Activated B cell treated with CpG ODN at 0.5 μM for 24 hours (primary cell): ENCODE results near the gene GRAMD1C. TPM values are rescaled to one million over a fixed set of nuclear protein-coding genes. Genes with fewer than 3 reads are reported as not detected.

Experiments used
- ATAC-seq: fragments of 200-7000 bp; cut with Tn5 transposase; one replicate; pipeline ENCODE4 v1.10.0; 2021; ENCODE audit warnings: low read depth, mild to moderate bottlenecking, moderate library complexity
- CTCF ChIA-PET: fragments of 350-600 bp; sonication (Branson Sonifier 250); formaldehyde crosslinking; loops from one replicate; lab custom pipeline; 2021; ENCODE audit warnings: antibody characterized with exemption; lab: Charles Lee
- POLR2A ChIA-PET: fragments of 350-600 bp; sonication (Branson Sonifier 250); formaldehyde crosslinking; loops from one replicate; lab custom pipeline; 2021; ENCODE audit warnings: antibody characterized with exemption; lab: Charles Lee
- DNase-seq: peaks from one replicate; pipeline ENCODE4 v3.0.0; 2022
- H3K27ac Mint-ChIP-seq: one replicate; pipeline ENCODE4 v1.8.0; 2020; ENCODE audit warnings: mixed read lengths
- H3K27me3 Mint-ChIP-seq: one replicate; pipeline ENCODE4 v1.8.0; 2021; ENCODE audit warnings: mixed read lengths
- H3K36me3 Mint-ChIP-seq: one replicate; pipeline ENCODE4 v1.8.0; 2021; ENCODE audit warnings: low read depth, mixed read lengths
- H3K4me1 Mint-ChIP-seq: one replicate; pipeline ENCODE4 v1.8.0; 2021; ENCODE audit warnings: mixed read lengths
- H3K4me3 Mint-ChIP-seq: one replicate; pipeline ENCODE4 v1.8.0; 2020; ENCODE audit warnings: mild to moderate bottlenecking, mixed read lengths
- H3K9me3 Mint-ChIP-seq: one replicate; pipeline ENCODE4 v1.8.0; 2020; ENCODE audit warnings: mixed read lengths
- CTCF ChIP-seq: fragments of 200-600 bp; IDR thresholded peaks from one replicate; pipeline ENCODE4 v1.8.0; 2022; ENCODE audit warnings: antibody characterized with exemption, mild to moderate bottlenecking
- intact Hi-C: fragments of 100-400 bp; cut with micrococcal nuclease; formaldehyde crosslinking; loops from one replicate; pipeline ENCODE4 v1.15.1; 2024
- total RNA-seq: library from RNA; stranded (reverse); gene quantifications from 2 replicates; pipeline ENCODE4 v1.2.3, GENCODE V29; 2022

The GRAMD1C gene
- total RNA-seq, 1 donor from 2014 or later, result 12.2 TPM

GRCh38 chr3:113802795-113803455 is 35.7 kb upstream of the GRAMD1C start:
- peak; percentile 58 for ATAC-seq
- ChIA-PET POLR2A (interaction anchor here (0.8 to 1.8 kb wide), 7 partner anchors 12 to 114 kb away, joined by 3 to 6 read pairs (median 3); partner anchors contain the start of genes ATP6V1A and NAA50), CTCF (interaction anchor here (1.0 to 1.2 kb wide), 2 partner anchors 36 to 60 kb away, joined by 3 to 4 read pairs; partner anchors contain the start of gene GRAMD1C)
- peak overlapping the region; percentile 1 for H3K4me3 Mint-ChIP-seq
- intact Hi-C loops, result loop anchor here (2.0 kb wide), 2 partner anchors 14 to 22 kb away; no protein-coding TSS in a partner anchor
- peak overlapping the region; percentile 65 for H3K27ac Mint-ChIP-seq
- no peak for TF ChIP-seq CTCF
- H3K36me3 Mint-ChIP-seq, result peaks cover 71% of the 10 kb centered on the region
- no peak for DNase-seq
- H3K27me3 Mint-ChIP-seq, result no peaks in the 10 kb centered on the region
- peaks cover 25% of the 10 kb centered on the region for H3K4me1 Mint-ChIP-seq
- no peaks in the 10 kb centered on the region for H3K9me3 Mint-ChIP-seq

DNA sequence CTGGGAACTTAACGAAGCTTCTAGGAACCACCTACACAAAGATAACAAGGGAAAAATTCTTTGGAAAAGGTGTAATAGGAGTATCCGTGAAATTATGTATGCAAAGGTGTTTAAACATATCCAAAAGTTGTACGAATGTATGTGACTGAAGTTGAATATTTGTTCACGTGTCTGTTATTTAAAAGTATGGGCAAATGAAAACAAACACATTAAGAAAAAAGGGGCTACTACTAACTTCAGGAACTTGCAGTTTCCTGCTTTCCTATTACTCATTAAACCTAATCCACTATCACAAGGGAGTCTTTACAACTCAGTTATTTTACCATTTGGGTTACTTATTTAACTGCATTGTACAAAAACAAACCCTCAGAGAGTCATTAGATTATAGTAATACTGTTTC is 33.9 kb upstream of the GRAMD1C start:
- Mint-ChIP-seq H3K27ac (no peak overlapping the region), H3K4me1 (peaks cover 25% of the 10 kb centered on the region), H3K4me3 (no peak overlapping the region), H3K36me3 (peaks cover 70% of the 10 kb centered on the region), H3K27me3 (no peaks in the 10 kb centered on the region), H3K9me3 (no peaks in the 10 kb centered on the region)
- ATAC-seq (no peak), DNase-seq (no peak)
- CTCF ChIA-PET, result no interaction called here
- intact Hi-C loops, result no loop called here
- POLR2A ChIA-PET, result interaction anchor here (0.7 kb wide), 1 partner anchor 17 kb away, joined by 3 read pairs; no protein-coding TSS in a partner anchor
- no peak for TF ChIP-seq CTCF

DNA sequence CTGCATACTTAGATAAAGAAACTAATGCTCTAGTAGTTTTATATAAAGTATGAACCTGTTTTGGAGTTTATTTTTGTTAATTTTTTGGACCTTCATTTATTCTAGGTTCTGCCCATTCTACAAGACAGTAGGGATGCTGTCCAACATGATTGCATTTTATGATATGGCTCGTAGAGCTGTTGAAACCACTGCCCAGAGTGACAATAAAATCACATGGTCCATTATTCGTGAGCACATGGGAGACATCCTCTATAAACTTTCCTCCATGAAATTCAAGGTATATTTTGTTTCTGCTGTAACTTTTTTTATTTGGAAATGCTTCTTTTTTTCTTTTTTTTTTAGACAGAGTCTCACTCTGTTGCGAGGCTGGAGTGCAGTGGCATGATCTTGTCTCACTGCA is 33.3 kb upstream of the GRAMD1C start:
- ATAC-seq, result no peak
- H3K27ac Mint-ChIP-seq, result no peak overlapping the region
- no peak for DNase-seq
- no peaks in the 10 kb centered on the region for H3K9me3 Mint-ChIP-seq
- intact Hi-C loops, result no loop called here
- TF ChIP-seq CTCF, result no peak
- ChIA-PET POLR2A (interaction anchor here (0.7 kb wide), 1 partner anchor 16 kb away, joined by 3 read pairs; no protein-coding TSS in a partner anchor), CTCF (no interaction called here)
- peaks cover 71% of the 10 kb centered on the region for H3K36me3 Mint-ChIP-seq
- H3K4me1 Mint-ChIP-seq, result peaks cover 25% of the 10 kb centered on the region
- H3K27me3 Mint-ChIP-seq, result no peaks in the 10 kb centered on the region
- no peak overlapping the region for H3K4me3 Mint-ChIP-seq

GRCh38 chr3:113812854-113813253 is 25.7 kb upstream of the GRAMD1C start:
- POLR2A ChIA-PET, result interaction anchor here (1.4 kb wide), 1 partner anchor 67 kb away, joined by 4 read pairs; the partner anchor contains the start of genes ATP6V1A and NAA50
- Mint-ChIP-seq H3K9me3 (no peaks in the 10 kb centered on the region), H3K36me3 (peaks cover 40% of the 10 kb centered on the region), H3K4me1 (no peaks in the 10 kb centered on the region), H3K4me3 (no peak overlapping the region), H3K27ac (no peak overlapping the region), H3K27me3 (no peaks in the 10 kb centered on the region)
- ATAC-seq (no peak), DNase-seq (no peak)
- intact Hi-C loops, result no loop called here
- no peak for TF ChIP-seq CTCF
- CTCF ChIA-PET, result no interaction called here

DNA sequence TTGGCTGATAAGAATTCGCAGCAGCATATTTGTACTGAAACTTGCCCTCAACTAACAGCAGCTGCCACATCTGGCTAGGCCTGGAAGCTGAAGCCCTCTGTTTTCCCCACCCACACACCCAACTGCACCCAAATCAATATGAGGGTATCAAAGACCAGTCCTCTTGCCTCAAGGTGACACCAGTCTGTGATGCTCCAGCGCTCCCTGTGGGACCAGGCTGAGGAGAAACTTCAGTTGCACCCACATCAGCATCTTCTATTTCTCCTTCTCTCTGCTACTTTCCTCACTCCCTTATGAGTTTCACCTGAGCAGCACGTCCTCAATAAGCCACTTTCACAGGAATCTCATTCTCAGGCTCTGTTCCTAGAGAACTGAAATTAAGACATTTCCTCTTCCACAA is 18.7 kb upstream of the GRAMD1C start:
- no peaks in the 10 kb centered on the region for H3K27me3 Mint-ChIP-seq
- CTCF ChIA-PET, result no interaction called here
- intact Hi-C loops, result no loop called here
- no peaks in the 10 kb centered on the region for H3K36me3 Mint-ChIP-seq
- no peaks in the 10 kb centered on the region for H3K9me3 Mint-ChIP-seq
- no peak for ATAC-seq
- no peak overlapping the region for H3K27ac Mint-ChIP-seq
- no peak for TF ChIP-seq CTCF
- POLR2A ChIA-PET, result interaction anchor here (0.6 to 1.1 kb wide), 2 partner anchors 15 to 1327 kb away, joined by 3 to 4 read pairs; no protein-coding TSS in a partner anchor
- DNase-seq, result no peak
- H3K4me1 Mint-ChIP-seq, result peaks cover 7% of the 10 kb centered on the region
- H3K4me3 Mint-ChIP-seq, result no peak overlapping the region
